Stimulated activated CD8-positive, alpha-beta memory T cell treated with anti-CD3 and anti-CD28 coated beads, Interleukin-4, amount 100 ng/mL, for 48 hours (primary cell): Measurements from ENCODE around the gene RBM28.
A peak's percentile ranks its signal among the peaks of the same experiment; 100 is the strongest.

Experiments
- DNase-seq: peaks from one replicate; pipeline ENCODE4 v3.0.0-alpha.2; 2020

RBM28 gene

DNA sequence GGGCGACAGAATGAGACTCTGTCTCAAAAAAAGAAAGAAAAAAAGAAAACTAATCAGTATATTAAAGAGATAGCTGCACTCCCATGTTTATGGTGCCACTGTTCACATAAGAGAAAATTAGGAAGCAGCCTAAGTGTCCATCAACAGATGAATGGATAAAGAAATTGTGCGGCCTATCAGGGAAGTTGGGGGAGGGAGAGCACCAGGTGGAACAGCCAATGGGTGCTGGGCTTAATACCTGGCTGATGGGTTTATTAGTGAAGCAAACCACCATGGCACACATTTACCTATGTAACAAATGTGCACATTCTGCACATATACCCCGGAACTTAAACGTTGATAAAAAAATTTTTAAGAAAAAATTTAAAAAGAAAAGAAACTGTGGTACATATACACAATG lies 26.8 kb upstream of the RBM28 start:
- no peak for DNase-seq

DNA sequence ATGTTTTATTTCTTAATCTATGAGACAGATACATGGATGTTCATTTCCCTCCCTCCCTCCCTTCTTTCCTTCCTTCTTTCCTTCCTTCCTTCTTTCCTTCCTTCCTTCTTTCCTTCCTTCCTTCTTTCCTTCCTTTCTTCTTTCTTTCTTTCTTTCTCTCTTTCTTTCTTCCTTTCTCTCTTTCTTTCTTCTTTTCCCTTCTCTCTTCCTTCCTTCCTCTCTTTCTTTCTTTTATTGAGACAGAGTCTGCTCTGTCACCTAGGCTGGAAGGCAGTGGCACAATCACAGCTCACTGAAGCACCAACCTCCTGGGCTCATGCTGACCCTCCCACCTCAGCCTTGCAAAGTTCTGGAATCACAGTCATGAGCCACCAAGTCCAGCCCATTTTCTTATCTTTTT lies 23.3 kb upstream of the RBM28 start:
- DNase-seq, result no peak

DNA sequence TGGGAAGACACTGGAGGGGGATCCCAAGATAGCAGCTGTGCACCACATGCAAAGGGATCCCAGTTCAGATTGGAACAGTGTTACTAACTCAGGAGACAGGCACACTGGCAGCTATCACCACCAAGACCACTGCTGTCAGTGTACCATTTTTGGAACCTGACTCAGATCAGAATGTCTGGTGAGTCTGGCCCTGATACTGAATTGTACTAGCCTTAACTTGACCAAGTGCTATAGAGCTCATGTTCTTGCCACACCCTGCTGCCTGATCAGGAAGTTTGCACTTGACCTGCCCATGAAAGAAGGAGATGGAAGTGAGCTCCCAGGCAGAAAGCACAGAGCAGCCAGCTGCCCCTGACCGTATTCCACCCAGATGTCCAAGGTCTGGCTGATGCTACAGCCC lies 22.6 kb upstream of the RBM28 start:
- DNase-seq, result no peak

DNA sequence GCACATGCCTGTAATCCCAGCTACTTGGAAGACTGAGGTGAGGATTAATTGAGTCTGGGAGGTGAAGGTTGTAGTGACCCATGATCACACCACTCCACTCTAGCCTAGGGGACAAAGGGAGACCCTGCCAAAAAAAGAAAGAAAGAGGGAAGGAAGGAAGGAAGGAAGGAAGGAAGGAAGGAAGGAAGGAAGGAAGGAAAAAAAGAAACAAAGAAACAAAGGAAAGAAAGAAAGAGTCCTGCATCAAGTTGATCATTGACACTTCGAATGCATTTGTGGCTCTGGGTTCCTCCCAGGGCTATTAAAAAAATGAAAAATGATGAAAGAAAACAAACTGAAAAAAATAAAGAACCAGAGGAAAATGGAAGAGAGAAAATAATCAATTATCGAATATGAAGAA lies 21.7 kb upstream of the RBM28 start:
- no peak for DNase-seq

DNA sequence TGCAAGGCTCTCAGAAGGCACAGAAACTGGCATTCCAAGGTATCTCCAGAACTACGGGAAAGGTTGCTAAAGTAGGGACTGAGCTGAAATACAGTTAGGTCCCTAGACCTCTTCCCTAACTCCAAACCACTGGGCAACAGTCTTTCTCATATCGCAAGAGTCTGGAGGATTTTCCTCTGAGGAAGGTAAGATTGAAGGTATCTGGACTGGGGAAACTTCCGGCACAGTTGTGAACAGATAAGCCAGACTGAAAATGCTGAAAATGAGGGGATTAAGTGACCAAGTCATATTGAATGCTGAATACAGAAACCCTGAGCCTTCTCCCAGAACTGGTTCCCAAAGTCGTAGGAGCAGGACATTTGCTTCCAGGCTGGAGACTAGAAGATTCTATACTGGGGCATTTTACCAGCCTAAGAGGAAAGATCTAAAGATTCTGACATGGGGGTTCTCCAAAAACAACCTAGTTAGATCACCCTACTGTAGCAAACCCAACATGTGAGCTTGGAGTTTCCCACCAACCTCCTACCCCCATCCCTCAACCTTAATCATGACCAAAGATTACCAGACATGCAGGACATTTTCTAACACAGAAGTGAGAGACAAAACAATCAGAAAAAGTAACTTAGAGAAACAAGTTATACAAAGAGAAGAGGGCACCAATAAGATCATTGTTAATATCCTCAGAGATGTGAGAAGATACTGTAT lies 20.6 kb upstream of the RBM28 start:
- DNase-seq, result no peak

DNA sequence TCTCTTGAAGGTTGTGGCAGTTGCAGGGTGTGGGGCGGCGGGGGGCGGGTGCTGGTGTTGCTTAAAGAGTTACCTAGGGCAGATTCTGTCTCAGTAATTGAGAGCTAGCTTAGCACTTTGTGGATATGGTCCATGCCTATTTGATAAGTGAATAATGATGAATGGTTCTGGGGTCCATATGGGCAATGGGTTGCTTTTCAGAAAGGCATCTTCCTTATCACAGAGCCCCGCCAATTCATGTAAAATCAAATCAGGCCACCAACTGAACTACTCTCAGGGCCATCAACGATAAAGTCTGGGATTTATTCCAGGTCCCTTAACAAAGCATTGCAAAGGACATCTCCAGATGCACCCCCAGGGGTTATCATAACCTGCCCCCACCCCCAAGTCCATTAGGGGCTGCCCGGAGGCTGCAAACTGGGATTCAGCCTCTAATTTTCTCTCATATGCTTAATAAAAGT lies 19.6 kb upstream of the RBM28 start:
- DNase-seq, result no peak

DNA sequence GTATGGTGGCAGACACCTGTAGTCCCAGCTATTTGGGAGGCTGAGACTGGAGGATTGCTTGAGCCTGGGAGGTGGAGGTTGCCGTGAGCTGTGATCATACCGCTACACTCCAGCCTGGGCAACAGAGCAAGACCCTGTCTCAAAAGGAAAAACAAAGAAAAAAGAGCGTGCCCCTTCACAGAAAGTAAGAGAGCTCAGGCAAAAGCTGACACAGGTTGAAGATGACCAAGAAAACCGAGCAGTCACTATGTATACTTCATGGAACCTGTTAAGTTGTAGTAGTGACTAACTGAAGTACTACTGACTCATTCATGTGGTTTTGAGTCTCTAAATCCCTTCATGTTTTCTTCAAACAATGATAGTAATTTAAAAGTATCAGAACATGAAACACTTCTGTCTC lies 19.0 kb upstream of the RBM28 start:
- DNase-seq, result no peak

DNA sequence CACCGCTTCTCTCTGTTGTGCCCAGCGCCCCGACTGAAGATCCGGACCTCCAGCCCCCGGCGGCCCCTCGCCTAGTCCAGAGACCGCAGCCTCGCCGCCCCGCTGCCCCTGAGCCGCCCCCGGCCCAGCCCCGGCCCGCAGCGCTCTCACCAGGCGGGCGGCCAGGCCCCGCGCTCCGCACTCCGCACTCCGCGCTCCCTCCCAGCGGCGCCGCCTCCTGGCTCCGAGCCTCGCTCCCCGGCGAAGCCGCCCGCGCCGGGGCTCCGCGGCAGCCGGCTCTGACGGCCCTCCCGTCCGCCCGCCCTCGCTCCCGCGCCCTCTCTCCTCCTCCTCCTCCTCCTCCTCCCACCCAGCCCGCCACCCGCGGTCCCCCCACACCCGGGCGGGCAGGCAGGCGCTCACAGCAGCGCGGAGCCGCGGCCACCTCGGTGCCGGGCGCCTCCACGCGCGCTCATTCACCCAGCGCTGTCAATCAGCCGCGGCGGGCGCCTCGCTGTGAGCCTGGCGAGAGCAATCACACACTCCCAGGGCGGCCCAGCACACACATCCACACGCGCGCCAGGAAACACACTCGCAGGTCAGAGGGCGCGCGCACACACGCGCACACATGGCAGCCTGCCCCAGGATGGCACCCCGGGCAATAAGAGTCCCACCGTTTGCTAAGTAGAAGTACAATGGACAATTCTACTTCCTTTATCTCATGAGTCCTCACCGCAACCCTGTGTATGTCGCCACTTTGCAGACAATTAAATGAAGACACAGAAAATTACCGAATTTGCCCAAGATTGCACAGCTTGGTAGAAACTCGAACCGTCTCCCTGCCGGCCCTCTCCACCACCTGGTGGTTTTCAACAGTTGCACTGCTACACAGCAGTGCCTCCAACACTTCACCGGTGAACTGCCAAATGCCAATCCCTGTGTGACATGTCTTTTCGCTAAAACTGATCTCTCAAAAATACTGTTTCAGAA lies 18.0 kb upstream of the RBM28 start, which contains the start of gene PRRT4:
Gene PRRT4 (minus strand): TSS at position 280 of the 969 bp plus-strand sequence.
- DNase-seq, result peak; percentile 44

DNA sequence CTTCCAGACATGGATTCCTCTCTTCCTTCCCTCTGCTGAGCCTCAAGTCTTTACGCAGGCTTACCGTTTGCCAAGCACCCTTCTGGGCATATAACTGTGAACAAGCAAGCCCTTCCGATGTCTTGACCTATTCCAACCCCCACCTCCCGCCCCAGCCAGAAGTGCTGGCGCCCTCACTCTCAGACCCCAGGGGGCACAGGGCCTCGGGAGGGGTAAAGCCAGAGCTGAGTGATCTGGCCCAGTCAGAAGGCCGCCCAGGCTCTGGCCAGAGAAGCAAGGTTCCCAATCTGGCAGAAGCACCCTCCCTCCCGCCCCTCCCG lies 16.6 kb upstream of the RBM28 start:
- DNase-seq, result no peak

DNA sequence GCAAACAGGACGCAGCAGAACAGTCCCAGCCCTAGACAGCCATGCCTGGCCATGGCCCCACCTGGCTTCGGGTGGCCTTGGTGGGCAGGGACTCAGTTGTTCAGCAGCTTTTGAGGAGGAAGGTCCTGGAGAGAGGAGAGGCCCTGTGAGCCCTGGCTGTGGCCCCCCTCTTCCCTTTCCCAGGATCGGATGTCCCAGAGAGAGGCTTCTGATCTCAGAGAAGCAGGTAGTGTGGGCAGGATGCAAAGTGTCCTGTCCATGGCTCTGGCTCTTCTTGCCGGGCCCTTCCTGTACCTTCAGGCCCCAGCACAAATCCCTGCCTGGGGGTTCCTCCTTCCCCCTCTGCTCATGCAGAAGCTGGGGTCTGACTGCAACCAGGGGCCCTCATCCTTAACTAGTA lies 16.2 kb upstream of the RBM28 start:
- DNase-seq, result no peak

DNA sequence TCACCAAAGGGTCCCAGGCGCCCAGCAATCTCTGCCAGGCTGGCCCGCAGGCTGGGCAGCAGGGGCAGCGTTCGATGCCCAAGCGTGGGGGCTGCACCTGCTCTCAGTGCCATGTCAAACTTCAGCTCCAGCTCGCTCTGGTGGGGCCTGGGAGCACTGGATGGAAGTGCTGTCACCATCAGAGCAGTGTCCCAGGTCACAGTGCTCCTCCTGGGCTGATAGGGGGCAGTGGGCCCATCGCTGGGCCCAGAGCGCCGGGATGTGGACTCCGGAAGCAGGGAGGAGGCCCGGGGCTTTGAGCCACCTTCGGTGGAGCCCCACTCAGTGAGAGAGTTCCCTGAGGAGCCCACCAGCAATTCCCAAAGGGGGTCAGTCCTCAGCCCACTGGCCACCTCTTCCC lies 15.6 kb upstream of the RBM28 start:
- DNase-seq, result no peak

DNA sequence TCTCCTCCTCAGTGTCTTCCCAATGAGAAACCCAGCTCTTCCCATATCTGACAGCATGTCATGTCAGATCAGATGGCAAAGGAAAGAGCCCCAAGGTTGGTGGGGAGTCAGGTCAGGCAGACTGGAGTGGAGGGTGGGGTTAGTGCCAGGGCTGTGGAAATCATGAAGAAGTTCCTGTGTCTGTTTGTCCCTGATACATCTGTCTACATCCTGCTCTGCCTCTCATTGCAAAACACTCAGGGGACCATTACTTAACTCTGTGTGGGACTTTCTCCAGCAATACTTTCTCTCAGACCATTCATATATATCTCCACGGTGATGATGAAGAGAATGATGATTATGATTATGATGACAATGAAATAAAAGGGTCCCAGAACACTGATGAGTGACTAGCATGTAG lies 14.5 kb upstream of the RBM28 start:
- DNase-seq, result no peak

DNA sequence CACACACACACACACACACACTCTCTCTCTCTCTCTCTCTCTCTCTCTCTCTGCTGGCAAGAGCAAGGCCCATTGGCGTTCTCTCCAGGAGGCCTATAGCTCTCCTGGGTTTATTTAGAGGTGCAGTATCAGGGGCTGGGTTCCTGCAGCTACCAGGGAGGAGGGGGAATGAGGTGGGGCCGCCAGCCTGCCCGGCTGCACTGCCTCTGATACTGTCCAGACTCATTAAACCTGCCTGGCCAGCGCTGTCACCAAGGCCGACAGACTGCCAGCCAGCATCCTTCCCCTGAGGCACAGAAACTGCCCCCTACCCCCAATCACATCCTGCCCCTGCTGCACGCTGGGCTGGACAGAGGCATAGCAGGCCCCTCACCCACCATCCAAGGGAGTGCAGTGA lies 13.5 kb upstream of the RBM28 start:
- no peak for DNase-seq

DNA sequence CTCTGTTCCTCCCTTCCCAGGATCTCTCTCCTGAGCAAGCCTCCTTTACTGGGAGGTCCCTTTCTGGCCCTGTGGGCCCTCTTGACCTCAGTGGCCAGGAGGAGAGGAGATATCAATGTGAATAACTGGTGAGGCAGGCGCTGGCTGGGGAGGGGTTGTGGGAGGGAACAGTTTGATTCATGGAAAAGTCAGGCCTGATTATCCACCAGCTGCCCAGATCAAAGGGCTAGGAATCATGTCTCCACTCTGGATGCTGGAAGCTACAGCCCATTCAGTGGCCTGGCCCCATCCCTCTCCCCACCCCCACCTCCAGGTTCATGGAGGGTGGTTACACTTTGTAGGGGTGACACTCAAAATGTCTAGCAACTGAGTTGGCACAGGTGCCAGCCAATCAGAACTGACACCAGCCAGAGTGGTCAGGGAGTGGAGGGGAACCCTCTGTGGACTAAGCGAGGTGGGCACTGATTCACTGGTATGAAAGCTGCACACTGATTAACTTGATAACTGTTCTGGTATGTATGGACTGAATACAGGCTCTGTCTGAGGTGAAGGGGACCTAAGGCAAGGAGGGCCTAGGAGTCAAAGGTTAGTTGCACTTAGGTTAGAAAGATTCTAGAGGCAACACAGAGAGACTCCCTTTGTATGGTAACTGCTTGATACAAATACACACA lies 13.0 kb upstream of the RBM28 start:
- DNase-seq, result no peak

DNA sequence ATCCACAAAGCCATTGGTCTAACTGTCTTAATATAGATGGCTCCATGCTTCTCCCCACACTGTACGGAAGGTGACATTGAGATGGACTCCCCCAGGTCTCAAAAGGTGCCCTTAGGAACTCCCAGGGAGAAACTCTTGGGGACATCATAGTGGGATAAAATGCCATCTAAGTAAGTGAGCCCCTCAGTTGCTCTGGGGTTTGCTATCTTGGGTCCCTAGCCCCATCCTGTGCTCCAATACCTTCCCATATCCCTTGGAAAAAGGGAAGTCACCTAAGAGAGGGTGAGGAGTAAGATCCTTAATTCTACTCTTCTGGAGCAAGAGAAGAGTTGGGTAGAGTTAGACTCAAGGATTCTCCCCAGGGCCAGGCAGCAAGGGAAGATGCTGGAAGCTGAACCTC lies 9.9 kb upstream of the RBM28 start:
- DNase-seq, result no peak

DNA sequence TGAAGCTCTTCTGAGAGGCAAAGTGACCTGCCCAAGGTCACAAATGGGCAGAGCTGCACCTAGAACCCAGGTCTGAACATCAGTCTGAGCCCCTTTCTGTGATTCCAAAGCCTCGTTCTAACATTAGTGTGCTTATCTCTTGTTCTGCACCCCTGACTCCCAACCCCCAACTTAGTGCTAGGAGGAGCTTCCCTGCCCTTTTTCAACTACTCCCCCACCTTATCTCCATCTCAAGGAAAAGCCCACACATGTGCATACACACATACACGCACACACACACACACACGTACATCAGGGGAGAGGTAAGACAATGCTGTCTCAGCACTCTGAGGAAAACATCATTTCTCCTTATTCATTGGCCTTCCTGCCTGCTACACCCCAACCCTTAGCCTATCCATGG lies 9.5 kb upstream of the RBM28 start:
- no peak for DNase-seq

DNA sequence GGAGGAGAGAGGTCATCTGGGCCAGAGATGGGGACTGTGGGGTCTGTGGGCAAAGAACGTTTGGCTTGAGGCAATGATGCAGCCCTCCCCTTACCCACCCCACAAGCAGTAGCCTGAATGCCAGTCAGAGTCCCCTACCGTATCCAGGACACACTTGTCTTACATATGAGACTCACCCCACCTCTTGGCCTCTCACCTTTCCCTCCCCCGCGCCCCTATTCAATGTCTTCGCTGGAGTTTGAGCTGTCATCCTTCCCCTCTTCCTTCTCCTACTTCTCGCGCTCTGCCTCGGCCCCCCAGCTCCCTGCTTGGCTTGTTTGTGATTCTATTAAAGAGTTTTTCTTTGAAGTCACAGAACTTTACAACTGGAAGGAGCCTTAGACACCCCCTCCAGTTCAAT lies 8.9 kb upstream of the RBM28 start:
- DNase-seq, result no peak

DNA sequence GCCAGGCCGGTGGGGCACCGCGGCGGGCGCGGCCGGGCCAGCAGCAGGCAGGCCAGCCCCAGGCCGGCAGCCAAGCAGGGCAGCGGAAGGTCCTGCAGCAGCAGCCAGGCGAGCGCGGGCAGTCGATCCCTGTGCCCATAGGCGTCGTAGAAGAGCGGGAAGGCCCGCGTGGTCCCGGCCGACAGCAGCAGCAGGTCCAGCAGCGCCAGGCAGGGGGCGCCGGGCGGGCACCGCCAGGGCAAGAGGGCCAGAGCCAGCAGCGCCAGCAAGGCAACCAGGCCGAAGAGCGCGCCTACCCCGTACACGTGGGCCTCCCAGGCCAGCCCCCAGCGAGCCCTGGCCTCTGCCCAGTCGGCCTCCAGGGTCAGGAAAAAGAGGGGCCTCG lies 8.4 kb upstream of the RBM28 start:
- DNase-seq, result peak; percentile 53

DNA sequence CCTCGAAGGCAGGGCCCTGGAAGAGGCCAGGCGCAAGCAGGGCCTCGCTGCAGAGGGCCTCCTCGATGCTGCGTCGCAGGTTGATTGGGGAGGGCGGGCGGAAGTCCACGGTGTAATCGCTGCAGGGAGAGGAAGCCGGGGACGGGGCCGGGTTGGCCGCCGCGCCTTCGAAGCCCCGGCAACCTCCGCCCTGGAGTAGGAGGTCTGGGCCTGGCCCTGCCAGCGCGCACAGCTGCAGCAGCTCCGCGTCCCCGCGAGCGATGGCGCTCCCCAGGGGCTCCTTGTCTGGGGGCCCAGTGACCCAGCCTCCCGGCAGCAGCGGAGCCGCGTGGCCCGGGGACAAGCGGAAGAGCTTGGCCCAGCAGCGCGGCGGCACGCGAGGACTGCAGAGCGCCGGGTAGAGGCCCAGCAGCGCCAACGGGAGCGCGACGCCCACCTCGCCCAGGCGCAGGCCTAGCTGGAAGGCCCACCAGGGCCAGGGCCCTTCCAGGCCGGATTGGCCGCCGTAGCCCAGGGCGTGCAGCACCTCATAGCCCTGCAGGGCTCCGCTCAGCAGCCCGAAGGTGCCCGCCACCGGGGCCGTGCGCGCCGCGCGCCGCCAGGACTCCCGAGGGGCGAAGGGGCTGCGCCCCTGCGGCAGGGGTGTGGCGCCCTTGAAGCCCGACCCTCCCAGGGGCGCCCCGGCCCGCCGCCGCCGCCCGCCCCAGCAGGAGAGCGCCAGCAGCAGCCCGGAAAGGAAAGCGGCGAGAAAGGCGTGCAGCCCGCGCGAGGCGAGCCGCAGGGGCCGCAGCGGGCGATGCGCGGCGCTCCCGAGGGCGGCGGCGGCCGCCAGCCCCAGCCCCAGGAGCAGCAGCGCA lies 7.8 kb upstream of the RBM28 start:
- no peak for DNase-seq

DNA sequence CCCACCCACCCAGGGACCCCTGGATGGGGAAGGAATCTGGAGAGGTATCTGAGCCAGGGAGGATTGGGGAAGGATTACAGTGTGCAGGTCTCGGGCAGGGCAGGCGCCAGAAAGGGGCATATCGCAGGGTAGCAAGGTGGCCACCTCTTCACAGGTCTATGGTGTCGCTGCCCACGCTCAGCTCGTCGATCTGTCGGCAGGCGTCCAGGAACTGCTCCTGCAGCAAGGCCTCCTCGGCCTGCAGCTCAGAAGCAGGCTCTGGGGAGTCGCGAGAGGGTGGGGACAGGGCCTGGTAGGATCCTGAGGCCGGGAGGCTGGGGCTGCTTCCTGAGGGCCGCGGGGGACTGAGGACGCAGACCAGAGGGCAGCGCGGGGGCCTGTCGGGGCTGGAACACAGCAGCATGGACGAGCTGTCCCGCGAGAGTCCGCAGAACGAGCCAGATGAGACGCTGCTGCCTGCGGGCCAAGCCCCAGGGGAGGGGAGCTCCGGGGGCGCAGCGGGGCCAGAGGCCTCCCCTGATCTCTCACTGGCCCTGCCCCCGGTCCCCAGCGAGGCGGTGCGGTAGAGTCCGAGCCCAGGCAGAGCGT lies 7.1 kb upstream of the RBM28 start:
- DNase-seq, result no peak

DNA sequence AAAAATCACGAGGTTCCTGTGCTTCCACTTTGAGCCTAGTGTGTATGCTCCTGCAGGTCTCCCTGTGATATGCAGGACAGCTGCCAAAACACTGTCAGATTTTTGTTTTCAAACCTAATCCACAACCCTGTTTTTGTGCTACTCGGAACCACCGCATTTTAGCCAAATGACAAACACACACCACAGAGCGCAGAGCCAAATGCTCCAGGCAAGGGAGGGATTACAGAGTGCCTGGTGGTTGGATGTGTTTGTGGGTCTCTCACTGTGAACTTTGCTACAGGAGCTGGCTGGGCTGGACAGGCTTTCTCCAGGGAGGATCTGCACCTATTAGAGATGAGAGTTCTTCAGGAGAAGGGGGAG lies 5.7 kb upstream of the RBM28 start:
- DNase-seq, result no peak

DNA sequence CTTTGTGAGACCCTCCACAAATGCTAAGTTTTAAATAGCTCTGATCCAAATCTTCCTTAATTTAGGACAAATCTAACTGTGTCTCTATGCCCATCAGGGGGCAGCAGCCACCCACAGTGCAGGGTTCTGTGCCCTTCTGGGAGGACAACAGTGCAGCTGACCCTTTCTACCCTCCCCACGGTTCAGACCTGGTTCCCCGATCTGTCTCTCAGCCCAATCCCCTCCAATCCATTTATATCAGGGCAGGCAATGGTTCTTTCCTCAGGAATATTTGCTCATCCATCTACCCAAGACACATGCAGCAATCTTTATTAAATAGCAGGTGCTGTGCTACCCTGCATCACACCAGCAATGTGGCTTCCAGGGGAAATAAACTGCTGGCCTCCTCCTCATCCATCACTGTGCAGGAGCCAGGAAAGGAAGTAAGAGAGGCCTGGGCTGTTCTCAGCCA lies 4.0 kb upstream of the RBM28 start:
- DNase-seq, result peak; percentile 75

DNA sequence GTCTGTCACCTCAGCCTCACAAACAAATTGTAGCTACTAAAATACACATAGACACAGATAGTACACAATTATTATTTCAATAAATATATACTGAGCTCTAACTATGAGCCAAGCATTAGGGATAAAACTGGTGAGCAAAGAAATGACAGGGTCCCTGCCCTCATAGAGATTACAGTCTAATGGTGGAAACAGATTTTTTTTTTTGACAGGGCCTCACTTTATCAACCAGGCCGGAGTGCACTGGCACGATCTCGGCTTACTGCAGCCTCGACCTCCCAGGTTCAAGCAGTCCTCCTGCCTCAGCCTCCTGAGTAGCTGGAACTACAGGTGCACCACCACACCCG lies 695 bp upstream of the RBM28 start:
- no peak for DNase-seq
